Neuronal stem cell (in vitro differentiated cells): ENCODE results near the gene GJA3.

Experiments used
- DNase-seq: peaks from one replicate; pipeline ENCODE4 v3.0.0-alpha.2; 2013; ENCODE audit warnings: low spot score
- H2AFZ ChIP-seq: one replicate; pipeline ENCODE4 v1.6.1; 2013; ENCODE audit warnings: mild to moderate bottlenecking, low read length, inconsistent platforms
- H2AK5ac ChIP-seq: 2 replicates; pipeline ENCODE4 v1.6.1; 2013; ENCODE audit warnings: low read depth, mild to moderate bottlenecking, inconsistent platforms, low read length, moderate library complexity, mixed read lengths
- H2BK120ac ChIP-seq: 2 replicates; pipeline ENCODE4 v1.6.1; 2013; ENCODE audit warnings: low read depth, mild to moderate bottlenecking, inconsistent platforms, low read length, moderate library complexity, mixed read lengths
- H2BK12ac ChIP-seq: one replicate; pipeline ENCODE4 v1.6.1; 2013; ENCODE audit warnings: low read length, inconsistent platforms
- H2BK15ac ChIP-seq: 2 replicates; pipeline ENCODE4 v1.6.1; 2013; ENCODE audit warnings: mild to moderate bottlenecking, low read length, inconsistent platforms, mixed read lengths
- H2BK5ac ChIP-seq: one replicate; pipeline ENCODE4 v1.6.1; 2013; ENCODE audit warnings: inconsistent platforms, mild to moderate bottlenecking, low read length, moderate library complexity
- H3K14ac ChIP-seq: one replicate; pipeline ENCODE4 v1.6.1; 2013; ENCODE audit warnings: low read length, inconsistent platforms
- H3K18ac ChIP-seq: 2 replicates; pipeline ENCODE4 v1.6.1; 2013; ENCODE audit warnings: low read length, inconsistent platforms
- H3K23ac ChIP-seq: 2 replicates; pipeline ENCODE4 v1.6.1; 2013; ENCODE audit warnings: low read depth, mild to moderate bottlenecking, mixed read lengths, low read length, inconsistent platforms; ENCODE audit not compliant: poor library complexity
- H3K27ac ChIP-seq: replicated peaks from 3 replicates; pipeline ENCODE4 v1.5.1; 2013; ENCODE audit warnings: low read length, inconsistent platforms
- H3K27me3 ChIP-seq, 3 experiments: 2 replicates each; pipeline ENCODE4 v1.6.1; 2013; ENCODE audit warnings: low read length in 3 of 3, mild to moderate bottlenecking in 2 of 3, inconsistent platforms in 1 of 3, low read depth in 1 of 3, mixed read lengths in 1 of 3, moderate library complexity in 1 of 3; ENCODE audit not compliant: control insufficient read depth in 3 of 3, insufficient read depth in 3 of 3
- H3K36me3 ChIP-seq, 2 donors: replicated peaks in 1 of 2; 2 replicates each; pipeline ENCODE4 v1.6.1; 2013; ENCODE audit warnings: low read length in 2 of 2; ENCODE audit not compliant: control insufficient read depth in 2 of 2, insufficient read depth in 2 of 2
- H3K4ac ChIP-seq: 2 replicates; pipeline ENCODE4 v1.6.1; 2013; ENCODE audit warnings: inconsistent platforms, mild to moderate bottlenecking, low read length, moderate library complexity
- H3K4me1 ChIP-seq, 2 donors: 1 replicate in 1 of 2; 2 replicates in 1 of 2; pipeline ENCODE4 v1.6.1; 2013; ENCODE audit warnings: low read length in 2 of 2, low read depth in 1 of 2; ENCODE audit not compliant: control insufficient read depth in 2 of 2, insufficient read depth in 1 of 2
- H3K4me2 ChIP-seq: one replicate; pipeline ENCODE4 v1.6.1; 2013; ENCODE audit warnings: mild to moderate bottlenecking, low read length, inconsistent platforms; ENCODE audit not compliant: insufficient read depth, poor library complexity, severe bottlenecking
- H3K4me3 ChIP-seq, 2 donors: 2 replicates each; pipeline ENCODE4 v1.5.1; 2013; ENCODE audit warnings: low read length in 2 of 2, mild to moderate bottlenecking in 2 of 2, inconsistent platforms in 1 of 2, moderate library complexity in 1 of 2
- H3K79me1 ChIP-seq: one replicate; pipeline ENCODE4 v1.6.1; 2013; ENCODE audit warnings: low read depth, mild to moderate bottlenecking, inconsistent platforms, low read length, moderate library complexity
- H3K9ac ChIP-seq: one replicate; pipeline ENCODE4 v1.6.1; 2013; ENCODE audit warnings: mild to moderate bottlenecking, low read depth, low read length, inconsistent platforms; ENCODE audit not compliant: poor library complexity
- H3K9me3 ChIP-seq, 2 donors: replicated peaks in 1 of 2; 2 replicates each; pipeline versions ENCODE3 to v1.6.1; 2013; ENCODE audit warnings: low read length in 2 of 2, mild to moderate bottlenecking in 2 of 2, inconsistent platforms in 1 of 2, low read depth in 1 of 2, mixed read lengths in 1 of 2, moderate library complexity in 1 of 2; ENCODE audit not compliant: control insufficient read depth in 2 of 2, insufficient read depth in 1 of 2
- H4K8ac ChIP-seq: one replicate; pipeline ENCODE4 v1.6.1; 2013; ENCODE audit warnings: low read depth, mild to moderate bottlenecking, inconsistent platforms, low read length, moderate library complexity
- H4K91ac ChIP-seq: one replicate; pipeline ENCODE4 v1.6.1; 2013; ENCODE audit warnings: low read length, low read depth, mild to moderate bottlenecking, inconsistent platforms; ENCODE audit not compliant: poor library complexity
- WGBS, 2 donors: extraction: QIAGEN DNeasy Blood & Tissue Kit; methylation state at CpG; one replicate each; pipeline ENCODE4 v1.1.7; 2013; ENCODE audit warnings: missing lambda C conversion rate in 2 of 2, mixed read lengths in 1 of 2; ENCODE audit not compliant: insufficient read length in 2 of 2, insufficient replicate concordance in 1 of 2; ENCODE audit errors: extremely low coverage in 2 of 2; 5-methylcytosine and 5-hydroxymethylcytosine counted together

GJA3 gene

GRCh38 chr13:20125783-20126165, 35.1 kb downstream of the GJA3 start:
- no peak overlapping the region for H2AFZ ChIP-seq
- no peak overlapping the region for H3K18ac ChIP-seq
- H3K4me1 ChIP-seq, result peaks cover 0 to 3% of the 10 kb centered on the region in 2 donors
- peaks cover 0 to 48% (median 19%) of the 10 kb centered on the region in 3 experiments for H3K27me3 ChIP-seq
- H2BK12ac ChIP-seq, result no peak overlapping the region
- no peaks in the 10 kb centered on the region for H3K79me1 ChIP-seq
- no peak overlapping the region for H2BK120ac ChIP-seq
- H2BK15ac ChIP-seq, result no peak overlapping the region
- DNase-seq, result no peak
- no peak overlapping the region for H3K4me3 ChIP-seq
- H3K14ac ChIP-seq, result no peak overlapping the region
- H3K4ac ChIP-seq, result no peak overlapping the region
- WGBS, 2 donors, result no CpG with 5 or more reads among the region's 4 CpGs
- H2AK5ac ChIP-seq, result no peak overlapping the region
- no peak overlapping the region for H4K91ac ChIP-seq
- H3K9ac ChIP-seq, result no peak overlapping the region
- no peak overlapping the region for H3K23ac ChIP-seq
- H3K4me2 ChIP-seq, result no peak overlapping the region
- no peaks in the 10 kb centered on the region for H3K36me3 ChIP-seq
- H2BK5ac ChIP-seq, result no peak overlapping the region
- H3K27ac ChIP-seq, result no peak overlapping the region
- H3K9me3 ChIP-seq, result no peaks in the 10 kb centered on the region
- no peak overlapping the region for H4K8ac ChIP-seq

GRCh38 chr13:20125129-20125782, 35.6 kb downstream of the GJA3 start:
- Histone ChIP-seq H3K4me1 (peaks cover 0 to 3% of the 10 kb centered on the region in 2 donors), H4K91ac (no peak overlapping the region), H4K8ac (no peak overlapping the region), H3K14ac (no peak overlapping the region), H3K36me3 (no peaks in the 10 kb centered on the region), H3K9ac (no peak overlapping the region), H3K27me3 (peaks cover 0 to 43% (median 17%) of the 10 kb centered on the region in 3 experiments), H3K23ac (no peak overlapping the region), H2AK5ac (no peak overlapping the region), H2BK5ac (no peak overlapping the region), H3K18ac (no peak overlapping the region), H3K4me2 (no peak overlapping the region), H3K4ac (no peak overlapping the region), H2BK15ac (no peak overlapping the region), H2AFZ (no peak overlapping the region), H2BK120ac (no peak overlapping the region), H3K9me3 (no peaks in the 10 kb centered on the region), H3K79me1 (no peaks in the 10 kb centered on the region), H2BK12ac (no peak overlapping the region), H3K27ac (no peak overlapping the region), H3K4me3 (no peak overlapping the region)
- no peak for DNase-seq
- WGBS, 2 donors, result no CpG with 5 or more reads among the region's 4 CpGs

- no peak overlapping the region for H2AK5ac ChIP-seq
- peaks cover 0 to 3% of the 10 kb centered on the region in 2 donors for H3K4me1 ChIP-seq
- no peak overlapping the region for H3K23ac ChIP-seq
- no peak overlapping the region for H3K4me2 ChIP-seq
- no peaks in the 10 kb centered on the region for H3K79me1 ChIP-seq
- H3K4me3 ChIP-seq, result no peak overlapping the region
- H2BK12ac ChIP-seq, result no peak overlapping the region
- H3K14ac ChIP-seq, result no peak overlapping the region
- no peak overlapping the region for H3K9ac ChIP-seq
- no peak overlapping the region for H2BK120ac ChIP-seq
- no peak overlapping the region for H2BK5ac ChIP-seq
- no peak overlapping the region for H2BK15ac ChIP-seq
- no CpG with 5 or more reads among the region's 1 CpG for WGBS, 2 donors
- no peak overlapping the region for H3K27ac ChIP-seq
- no peak overlapping the region for H3K18ac ChIP-seq
- no peak overlapping the region for H3K4ac ChIP-seq
- no peak overlapping the region for H4K91ac ChIP-seq
- no peaks in the 10 kb centered on the region for H3K36me3 ChIP-seq
- no peak overlapping the region for H2AFZ ChIP-seq
- no peak overlapping the region for H4K8ac ChIP-seq
- H3K9me3 ChIP-seq, result no peaks in the 10 kb centered on the region
- peaks cover 0 to 38% (median 9%) of the 10 kb centered on the region in 3 experiments for H3K27me3 ChIP-seq
- DNase-seq, result no peak
Observed at GRCh38 chr13:20124303-20124702, 36.5 kb downstream of the GJA3 start.

- Histone ChIP-seq H2AFZ (no peak overlapping the region), H3K27ac (no peak overlapping the region), H4K8ac (no peak overlapping the region), H2BK15ac (no peak overlapping the region), H3K23ac (no peak overlapping the region), H2AK5ac (no peak overlapping the region), H3K79me1 (no peaks in the 10 kb centered on the region), H3K36me3 (no peaks in the 10 kb centered on the region), H2BK120ac (no peak overlapping the region), H3K9ac (no peak overlapping the region), H4K91ac (no peak overlapping the region), H3K9me3 (no peaks in the 10 kb centered on the region), H3K4me3 (no peak overlapping the region), H2BK12ac (no peak overlapping the region), H2BK5ac (no peak overlapping the region), H3K4ac (no peak overlapping the region), H3K4me1 (no peaks in the 10 kb centered on the region), H3K27me3 (peaks cover 0 to 18% (median 0%) of the 10 kb centered on the region in 3 experiments), H3K14ac (no peak overlapping the region), H3K18ac (no peak overlapping the region), H3K4me2 (no peak overlapping the region)
- DNase-seq, result no peak
- no CpG with 5 or more reads among the region's 7 CpGs for WGBS, 2 donors
Observed at GRCh38 chr13:20121159-20121525, 39.7 kb downstream of the GJA3 start.
